ENCODE results near the gene EFNB2.

The EFNB2 gene

DNA sequence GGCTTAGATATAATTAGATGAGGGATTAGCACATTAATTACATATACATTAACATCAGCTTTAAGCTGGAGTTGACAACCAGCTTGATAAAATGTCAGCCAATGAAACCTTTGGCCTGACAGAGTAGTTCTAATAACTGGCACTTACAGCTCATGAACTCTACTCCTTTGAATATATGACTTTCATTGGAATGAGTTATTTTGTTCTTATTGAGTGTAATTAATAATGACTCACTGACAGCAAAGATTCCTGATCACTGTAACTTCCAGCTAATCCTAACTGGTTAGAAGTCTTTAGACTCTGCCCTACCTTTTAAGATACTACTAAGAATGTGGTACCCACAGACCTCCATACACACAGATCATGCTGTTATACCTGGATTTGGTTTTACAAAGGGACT, 41.0 kb downstream of the EFNB2 start (continued):
- TF ChIP-seq, protein P1, sequence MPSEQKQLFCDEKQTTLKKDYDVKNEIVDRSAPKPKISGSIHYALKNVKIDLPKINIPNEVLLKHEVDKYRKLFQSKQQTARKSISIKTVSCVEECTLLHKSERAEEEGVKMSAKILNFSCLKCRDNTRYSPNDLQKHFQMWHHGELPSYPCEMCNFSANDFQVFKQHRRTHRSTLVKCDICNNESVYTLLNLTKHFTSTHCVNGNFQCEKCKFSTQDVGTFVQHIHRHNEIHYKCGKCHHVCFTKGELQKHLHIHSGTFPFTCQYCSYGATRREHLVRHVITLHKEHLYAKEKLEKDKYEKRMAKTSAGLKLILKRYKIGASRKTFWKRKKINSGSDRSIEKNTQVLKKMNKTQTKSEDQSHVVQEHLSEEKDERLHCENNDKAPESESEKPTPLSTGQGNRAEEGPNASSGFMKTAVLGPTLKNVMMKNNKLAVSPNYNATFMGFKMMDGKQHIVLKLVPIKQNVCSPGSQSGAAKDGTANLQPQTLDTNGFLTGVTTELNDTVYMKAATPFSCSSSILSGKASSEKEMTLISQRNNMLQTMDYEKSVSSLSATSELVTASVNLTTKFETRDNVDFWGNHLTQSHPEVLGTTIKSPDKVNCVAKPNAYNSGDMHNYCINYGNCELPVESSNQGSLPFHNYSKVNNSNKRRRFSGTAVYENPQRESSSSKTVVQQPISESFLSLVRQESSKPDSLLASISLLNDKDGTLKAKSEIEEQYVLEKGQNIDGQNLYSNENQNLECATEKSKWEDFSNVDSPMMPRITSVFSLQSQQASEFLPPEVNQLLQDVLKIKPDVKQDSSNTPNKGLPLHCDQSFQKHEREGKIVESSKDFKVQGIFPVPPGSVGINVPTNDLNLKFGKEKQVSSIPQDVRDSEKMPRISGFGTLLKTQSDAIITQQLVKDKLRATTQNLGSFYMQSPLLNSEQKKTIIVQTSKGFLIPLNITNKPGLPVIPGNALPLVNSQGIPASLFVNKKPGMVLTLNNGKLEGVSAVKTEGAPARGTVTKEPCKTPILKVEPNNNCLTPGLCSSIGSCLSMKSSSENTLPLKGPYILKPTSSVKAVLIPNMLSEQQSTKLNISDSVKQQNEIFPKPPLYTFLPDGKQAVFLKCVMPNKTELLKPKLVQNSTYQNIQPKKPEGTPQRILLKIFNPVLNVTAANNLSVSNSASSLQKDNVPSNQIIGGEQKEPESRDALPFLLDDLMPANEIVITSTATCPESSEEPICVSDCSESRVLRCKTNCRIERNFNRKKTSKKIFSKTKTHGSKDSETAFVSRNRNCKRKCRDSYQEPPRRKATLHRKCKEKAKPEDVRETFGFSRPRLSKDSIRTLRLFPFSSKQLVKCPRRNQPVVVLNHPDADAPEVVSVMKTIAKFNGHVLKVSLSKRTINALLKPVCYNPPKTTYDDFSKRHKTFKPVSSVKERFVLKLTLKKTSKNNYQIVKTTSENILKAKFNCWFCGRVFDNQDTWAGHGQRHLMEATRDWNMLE (tag by site-specific recombination; conservative IDR thresholded peaks at IDR 0.05; ENCODE audit: low read depth) = no peak
- no peak for TF ChIP-seq ZNF140 (tag by site-specific recombination; IDR thresholded peaks at IDR 0.05)

DNA sequence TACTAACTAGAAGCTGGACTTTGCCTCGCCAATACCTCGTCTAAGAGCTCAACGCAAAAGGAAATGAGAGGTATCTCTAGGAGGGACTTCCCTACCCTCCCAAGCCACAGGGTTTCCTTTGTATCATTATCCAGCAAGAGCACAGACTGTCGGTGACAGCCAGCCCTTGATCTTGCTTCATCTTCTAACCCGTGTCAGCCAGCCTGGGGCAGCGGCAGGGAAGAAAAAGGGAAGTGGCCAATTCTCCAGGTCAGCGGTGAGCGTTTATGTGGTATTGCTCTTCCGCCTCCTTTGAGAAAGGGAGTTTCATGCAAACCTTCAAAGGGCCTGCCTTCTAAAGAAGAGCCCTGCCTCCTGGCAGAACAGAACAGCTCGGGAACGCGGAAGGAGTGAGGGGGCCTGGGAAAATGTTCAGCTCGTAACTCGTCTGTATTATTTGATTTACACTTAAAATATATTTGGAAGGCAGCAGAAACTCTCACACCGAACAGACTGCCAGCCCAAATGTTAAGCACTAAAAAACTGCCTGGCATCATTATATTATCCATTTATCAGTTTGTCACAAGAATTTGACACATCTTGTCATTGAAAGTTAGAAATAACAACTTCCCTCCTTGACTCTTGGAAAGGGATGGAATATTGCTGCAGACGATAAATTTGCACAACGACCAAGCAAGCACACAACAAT, 41.8 kb downstream of the EFNB2 start:
- ChIA-PET CTCF (interaction anchor here (0.6 kb wide), 1 partner anchor 12 kb away, joined by 3 read pairs; no protein-coding TSS in a partner anchor), POLR2A (no interaction called here)
- H3K9me3 ChIP-seq (ENCODE audit: control insufficient read depth, insufficient read depth, low read depth, low read length) = no peaks in the 10 kb centered on the region
- TF ChIP-seq ZNF701 (tag by site-specific recombination; IDR thresholded peaks at IDR 0.05) = no peak
- no peak for TF ChIP-seq ZNF23 (tag by site-specific recombination; IDR thresholded peaks at IDR 0.05; ENCODE audit: borderline replicate concordance)
- H3K4me1 ChIP-seq (ENCODE audit: control insufficient read depth, insufficient read depth, low read length) = peaks cover 22% of the 10 kb centered on the region
- H3K36me3 ChIP-seq (ENCODE audit: control insufficient read depth in 2 of 2, insufficient read depth in 1 of 2, low read length in 2 of 2) = peaks cover 10 to 62% of the 10 kb centered on the region in 2 experiments; a peak in 2 of 3 replicates
- H3K27ac ChIP-seq (ENCODE audit: extremely low read depth, low read depth, low read length) = no peak overlapping the region
- H3K4me3 ChIP-seq (ENCODE audit: low read depth, low read length) = no peak overlapping the region

DNA sequence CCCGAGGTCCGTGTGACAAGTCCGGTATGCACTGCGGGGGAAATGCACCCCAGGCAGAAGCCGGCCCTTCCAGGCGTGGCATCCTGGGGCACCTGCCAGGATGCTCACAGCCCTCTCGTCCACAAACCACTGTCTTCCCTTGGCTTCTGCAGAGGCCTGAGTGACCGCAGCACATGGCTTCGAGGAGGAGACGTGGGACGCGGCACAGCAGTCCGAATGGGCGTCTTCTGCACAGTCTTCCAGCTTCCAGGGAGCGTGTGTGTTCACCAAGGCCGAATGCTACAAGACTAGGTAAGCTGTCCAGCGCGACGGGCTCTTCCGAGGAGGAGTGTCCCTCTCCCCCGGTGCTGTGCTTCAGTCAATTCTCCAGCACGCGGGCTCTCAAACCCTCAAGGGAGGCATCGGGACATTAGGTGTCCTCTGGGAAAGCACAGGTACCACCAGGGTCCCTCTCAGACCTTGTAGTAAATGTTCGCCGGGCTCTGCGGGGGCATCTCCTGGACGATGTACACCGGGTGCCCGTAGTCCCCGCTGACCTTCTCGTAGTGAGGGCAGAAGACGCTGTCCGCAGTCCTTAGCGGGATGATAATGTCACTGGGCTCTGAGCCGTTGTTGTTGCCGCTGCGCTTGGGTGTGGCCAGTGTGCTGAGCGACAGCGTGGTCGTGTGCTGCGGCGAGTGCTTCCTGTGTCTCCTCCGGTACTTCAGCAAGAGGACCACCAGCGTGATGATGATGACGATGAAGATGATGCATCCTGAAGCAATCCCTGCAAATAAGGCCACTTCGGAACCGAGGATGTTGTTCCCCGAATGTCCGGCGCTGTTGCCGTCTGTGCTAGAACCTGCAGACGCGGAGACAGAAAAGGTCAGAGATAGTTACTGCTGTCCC, 42.6 kb downstream of the EFNB2 start:
- ChIA-PET POLR2A (no interaction called here), CTCF (no interaction called here)
- no peak for TF ChIP-seq ZNF132 (tag by site-specific recombination; IDR thresholded peaks at IDR 0.05; ENCODE audit: borderline replicate concordance)
- TF ChIP-seq ZNF555 (tag by site-specific recombination; conservative IDR thresholded peaks at IDR 0.05) = no peak
- TF ChIP-seq SALL2 (tag by site-specific recombination; IDR thresholded peaks at IDR 0.05; ENCODE audit: borderline replicate concordance) = no peak
- TF ChIP-seq ZNF624 (tag by site-specific recombination; IDR thresholded peaks at IDR 0.05) = no peak
- no peak for TF ChIP-seq ZNF501 (tag by site-specific recombination; IDR thresholded peaks at IDR 0.05)
- TF ChIP-seq, protein P2, sequence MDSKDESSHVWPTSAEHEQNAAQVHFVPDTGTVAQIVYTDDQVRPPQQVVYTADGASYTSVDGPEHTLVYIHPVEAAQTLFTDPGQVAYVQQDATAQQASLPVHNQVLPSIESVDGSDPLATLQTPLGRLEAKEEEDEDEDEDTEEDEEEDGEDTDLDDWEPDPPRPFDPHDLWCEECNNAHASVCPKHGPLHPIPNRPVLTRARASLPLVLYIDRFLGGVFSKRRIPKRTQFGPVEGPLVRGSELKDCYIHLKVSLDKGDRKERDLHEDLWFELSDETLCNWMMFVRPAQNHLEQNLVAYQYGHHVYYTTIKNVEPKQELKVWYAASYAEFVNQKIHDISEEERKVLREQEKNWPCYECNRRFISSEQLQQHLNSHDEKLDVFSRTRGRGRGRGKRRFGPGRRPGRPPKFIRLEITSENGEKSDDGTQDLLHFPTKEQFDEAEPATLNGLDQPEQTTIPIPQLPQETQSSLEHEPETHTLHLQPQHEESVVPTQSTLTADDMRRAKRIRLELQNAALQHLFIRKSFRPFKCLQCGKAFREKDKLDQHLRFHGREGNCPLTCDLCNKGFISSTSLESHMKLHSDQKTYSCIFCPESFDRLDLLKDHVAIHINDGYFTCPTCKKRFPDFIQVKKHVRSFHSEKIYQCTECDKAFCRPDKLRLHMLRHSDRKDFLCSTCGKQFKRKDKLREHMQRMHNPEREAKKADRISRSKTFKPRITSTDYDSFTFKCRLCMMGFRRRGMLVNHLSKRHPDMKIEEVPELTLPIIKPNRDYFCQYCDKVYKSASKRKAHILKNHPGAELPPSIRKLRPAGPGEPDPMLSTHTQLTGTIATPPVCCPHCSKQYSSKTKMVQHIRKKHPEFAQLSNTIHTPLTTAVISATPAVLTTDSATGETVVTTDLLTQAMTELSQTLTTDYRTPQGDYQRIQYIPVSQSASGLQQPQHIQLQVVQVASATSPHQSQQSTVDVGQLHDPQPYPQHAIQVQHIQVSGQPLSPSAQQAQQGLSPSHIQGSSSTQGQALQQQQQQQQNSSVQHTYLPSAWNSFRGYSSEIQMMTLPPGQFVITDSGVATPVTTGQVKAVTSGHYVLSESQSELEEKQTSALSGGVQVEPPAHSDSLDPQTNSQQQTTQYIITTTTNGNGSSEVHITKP (tag by site-specific recombination; IDR thresholded peaks at IDR 0.05) = no peak
- no peak for TF ChIP-seq MYNN (tag by site-specific recombination; IDR thresholded peaks at IDR 0.05; ENCODE audit: borderline replicate concordance)
- Histone ChIP-seq H3K36me3 (ENCODE audit: control insufficient read depth in 2 of 2, insufficient read depth in 1 of 2, low read length in 2 of 2) (peaks cover 10 to 62% of the 10 kb centered on the region in 2 experiments; a peak in 2 of 3 replicates), H3K27ac (ENCODE audit: extremely low read depth, low read depth, low read length) (no peak overlapping the region), H3K4me3 (ENCODE audit: low read depth, low read length) (no peak overlapping the region), H3K9me3 (ENCODE audit: control insufficient read depth, insufficient read depth, low read depth, low read length) (no peaks in the 10 kb centered on the region), H3K4me1 (ENCODE audit: control insufficient read depth, insufficient read depth, low read length) (peaks cover 14% of the 10 kb centered on the region)
